Activated CD4-positive, alpha-beta T cell treated with anti-CD3 and anti-CD28 coated beads, Interleukin-2, amount 50 U/mL, for 24 hours (primary cell): ENCODE data around the gene PKHD1.
"Not testable (repeated sequence)": the region's sequence is repeated elsewhere in the genome, so short reads cannot be mapped to it uniquely, and the experiment has no call there.

Source experiments
- DNase-seq, 2 donors: peaks; one replicate each; pipeline ENCODE4 v3.0.0-alpha.2; 2020; ENCODE audit warnings: low read depth in 1 of 2, low spot score in 1 of 2

The PKHD1 gene

GRCh38 chr6:51932956-51933355 is 154.5 kb downstream of the PKHD1 start:
- no peak for DNase-seq

GRCh38 chr6:51930602-51931001 is 156.8 kb downstream of the PKHD1 start:
- DNase-seq = no peak

- DNase-seq = no peak
Measured at GRCh38 chr6:51929934-51930574, 157.4 kb downstream of the PKHD1 start.

GRCh38 chr6:51928320-51928719 is 159.1 kb downstream of the PKHD1 start:
- DNase-seq = no peak

GRCh38 chr6:51927450-51927849 is 160.0 kb downstream of the PKHD1 start:
- no peak for DNase-seq

GRCh38 chr6:51926125-51926524 is 161.3 kb downstream of the PKHD1 start:
- DNase-seq = no peak

- not testable (repeated sequence) for DNase-seq
Measured at GRCh38 chr6:51922479-51922878, 164.9 kb downstream of the PKHD1 start.

GRCh38 chr6:51918347-51918746 is 169.1 kb downstream of the PKHD1 start:
- DNase-seq = not testable (repeated sequence)

GRCh38 chr6:51915098-51915497 is 172.3 kb downstream of the PKHD1 start:
- no peak for DNase-seq

GRCh38 chr6:51913265-51913664 is 174.1 kb downstream of the PKHD1 start:
- DNase-seq = no peak

- no peak for DNase-seq
Measured at GRCh38 chr6:51910851-51911250, 176.6 kb downstream of the PKHD1 start.

- no peak for DNase-seq
Measured at GRCh38 chr6:51908243-51908642, 179.2 kb downstream of the PKHD1 start.

GRCh38 chr6:51901766-51902764 is 185.3 kb downstream of the PKHD1 start:
- no peak for DNase-seq

GRCh38 chr6:51893366-51893765 is 194.0 kb downstream of the PKHD1 start:
- DNase-seq = no peak

- no peak for DNase-seq
Measured at GRCh38 chr6:51892750-51893149, 194.7 kb downstream of the PKHD1 start.

- no peak for DNase-seq
Measured at GRCh38 chr6:51892339-51892738, 195.1 kb downstream of the PKHD1 start.

- no peak for DNase-seq
Measured at GRCh38 chr6:51891784-51892183, 195.6 kb downstream of the PKHD1 start.

- no peak for DNase-seq
Measured at GRCh38 chr6:51887859-51888258, 199.6 kb downstream of the PKHD1 start.

GRCh38 chr6:51885957-51886356 is 201.5 kb downstream of the PKHD1 start:
- no peak for DNase-seq

- no peak for DNase-seq
Measured at GRCh38 chr6:51868591-51869355, 218.6 kb downstream of the PKHD1 start.

- DNase-seq = no peak
Measured at GRCh38 chr6:51866867-51867266, 220.5 kb downstream of the PKHD1 start.

- no peak for DNase-seq
Measured at GRCh38 chr6:51865996-51866395, 221.4 kb downstream of the PKHD1 start.
